Endothelial cell (in vitro differentiated cells): ENCODE data around the gene APBA2. TPM values are rescaled to one million over a fixed set of nuclear protein-coding genes. Genes with fewer than 3 reads are reported as not detected.

Experiments used
- DNase-seq: peaks from one replicate; pipeline ENCODE4 v3.0.0; 2021; ENCODE audit warnings: low spot score
- H3K27ac Mint-ChIP-seq: one replicate; pipeline ENCODE4 v1.8.0; 2021; ENCODE audit warnings: mixed read lengths, inconsistent platforms; ENCODE audit not compliant: unreplicated experiment
- H3K27me3 Mint-ChIP-seq: one replicate; pipeline ENCODE4 v1.8.0; 2021; ENCODE audit warnings: mild to moderate bottlenecking, moderate library complexity, mixed read lengths, inconsistent platforms; ENCODE audit not compliant: unreplicated experiment
- H3K36me3 Mint-ChIP-seq: one replicate; pipeline ENCODE4 v1.8.0; 2021; ENCODE audit warnings: mild to moderate bottlenecking, low read depth, mixed read lengths, inconsistent platforms; ENCODE audit not compliant: unreplicated experiment
- H3K4me1 Mint-ChIP-seq: one replicate; pipeline ENCODE4 v1.8.0; 2021; ENCODE audit warnings: mild to moderate bottlenecking, mixed read lengths, inconsistent platforms; ENCODE audit not compliant: unreplicated experiment
- H3K4me3 Mint-ChIP-seq: one replicate; pipeline ENCODE4 v1.8.0; 2021; ENCODE audit warnings: mild to moderate bottlenecking, mixed read lengths, inconsistent platforms; ENCODE audit not compliant: unreplicated experiment
- H3K9me3 Mint-ChIP-seq: one replicate; pipeline ENCODE4 v1.8.0; 2021; ENCODE audit warnings: mixed read lengths, inconsistent platforms; ENCODE audit not compliant: unreplicated experiment
- total RNA-seq: library from RNA; stranded (reverse); fragmentation: NEBNext Ultra II Directional; extraction: Animal tissue kit (Norgen Biotek cat#: 25700); gene quantifications from one replicate; pipeline ENCODE4 v1.2.1, GENCODE V29; 2021; ENCODE audit not compliant: unreplicated experiment
- TF ChIP-seq, protein P1 (sequence below): fragments of 200-600 bp; sonication (generic); IDR thresholded peaks from one replicate; pipeline ENCODE4 v1.5.0; 2021; ENCODE audit warnings: antibody characterized with exemption; ENCODE audit not compliant: unreplicated experiment

The APBA2 gene
- total RNA-seq, 1 donor from 2014 or later = 33.1 TPM

DNA sequence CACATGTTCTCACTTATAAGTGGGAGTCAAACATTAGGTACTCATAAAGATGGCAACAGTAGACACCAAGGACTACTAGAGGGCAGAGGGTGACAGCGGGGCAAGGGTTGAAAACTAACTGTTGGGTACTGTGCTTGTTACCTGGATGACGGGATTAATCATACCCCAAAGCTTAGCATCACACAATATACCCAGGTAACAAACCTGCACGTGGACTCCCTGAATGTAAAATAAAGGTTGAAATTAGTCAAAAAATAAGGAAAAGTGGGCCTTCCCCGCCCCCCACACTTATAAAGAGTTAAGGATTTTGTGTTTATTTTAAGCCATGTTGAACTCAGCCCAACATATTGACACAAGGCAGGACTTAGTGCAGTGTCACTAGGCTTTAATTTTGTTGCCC, 96.1 kb downstream of the APBA2 start:
- Mint-ChIP-seq H3K4me3 (no peak overlapping the region), H3K36me3 (no peaks in the 10 kb centered on the region), H3K27ac (no peak overlapping the region), H3K4me1 (peaks cover 17% of the 10 kb centered on the region), H3K9me3 (no peaks in the 10 kb centered on the region), H3K27me3 (peaks cover 4% of the 10 kb centered on the region)
- no peak for DNase-seq
- TF ChIP-seq, protein P1, sequence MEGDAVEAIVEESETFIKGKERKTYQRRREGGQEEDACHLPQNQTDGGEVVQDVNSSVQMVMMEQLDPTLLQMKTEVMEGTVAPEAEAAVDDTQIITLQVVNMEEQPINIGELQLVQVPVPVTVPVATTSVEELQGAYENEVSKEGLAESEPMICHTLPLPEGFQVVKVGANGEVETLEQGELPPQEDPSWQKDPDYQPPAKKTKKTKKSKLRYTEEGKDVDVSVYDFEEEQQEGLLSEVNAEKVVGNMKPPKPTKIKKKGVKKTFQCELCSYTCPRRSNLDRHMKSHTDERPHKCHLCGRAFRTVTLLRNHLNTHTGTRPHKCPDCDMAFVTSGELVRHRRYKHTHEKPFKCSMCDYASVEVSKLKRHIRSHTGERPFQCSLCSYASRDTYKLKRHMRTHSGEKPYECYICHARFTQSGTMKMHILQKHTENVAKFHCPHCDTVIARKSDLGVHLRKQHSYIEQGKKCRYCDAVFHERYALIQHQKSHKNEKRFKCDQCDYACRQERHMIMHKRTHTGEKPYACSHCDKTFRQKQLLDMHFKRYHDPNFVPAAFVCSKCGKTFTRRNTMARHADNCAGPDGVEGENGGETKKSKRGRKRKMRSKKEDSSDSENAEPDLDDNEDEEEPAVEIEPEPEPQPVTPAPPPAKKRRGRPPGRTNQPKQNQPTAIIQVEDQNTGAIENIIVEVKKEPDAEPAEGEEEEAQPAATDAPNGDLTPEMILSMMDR = no peak

DNA sequence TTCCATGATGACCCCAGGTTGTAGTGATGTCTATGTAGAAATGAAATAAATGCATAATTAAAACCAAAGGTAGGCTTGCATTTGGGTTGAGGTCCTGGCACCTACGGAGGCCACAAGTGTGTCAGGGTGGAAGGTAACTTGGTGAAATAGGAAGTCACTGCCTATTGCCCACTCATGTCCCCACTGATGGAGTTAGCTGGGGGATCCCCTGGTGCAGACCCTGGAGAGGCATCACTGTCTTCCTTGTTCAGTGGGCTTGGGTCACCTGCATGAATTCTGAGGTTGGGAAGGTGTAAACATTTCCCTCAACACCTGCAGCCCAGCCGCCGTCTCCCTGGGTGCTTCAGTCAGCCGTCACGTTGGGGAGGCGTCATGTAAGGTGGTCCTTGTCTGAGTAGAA, 97.1 kb downstream of the APBA2 start:
- no peaks in the 10 kb centered on the region for H3K36me3 Mint-ChIP-seq
- peaks cover 17% of the 10 kb centered on the region for H3K4me1 Mint-ChIP-seq
- DNase-seq = no peak
- TF ChIP-seq, protein P1 = no peak
- no peak overlapping the region for H3K27ac Mint-ChIP-seq
- peaks cover 4% of the 10 kb centered on the region for H3K27me3 Mint-ChIP-seq
- H3K9me3 Mint-ChIP-seq = no peaks in the 10 kb centered on the region
- H3K4me3 Mint-ChIP-seq = no peak overlapping the region

DNA sequence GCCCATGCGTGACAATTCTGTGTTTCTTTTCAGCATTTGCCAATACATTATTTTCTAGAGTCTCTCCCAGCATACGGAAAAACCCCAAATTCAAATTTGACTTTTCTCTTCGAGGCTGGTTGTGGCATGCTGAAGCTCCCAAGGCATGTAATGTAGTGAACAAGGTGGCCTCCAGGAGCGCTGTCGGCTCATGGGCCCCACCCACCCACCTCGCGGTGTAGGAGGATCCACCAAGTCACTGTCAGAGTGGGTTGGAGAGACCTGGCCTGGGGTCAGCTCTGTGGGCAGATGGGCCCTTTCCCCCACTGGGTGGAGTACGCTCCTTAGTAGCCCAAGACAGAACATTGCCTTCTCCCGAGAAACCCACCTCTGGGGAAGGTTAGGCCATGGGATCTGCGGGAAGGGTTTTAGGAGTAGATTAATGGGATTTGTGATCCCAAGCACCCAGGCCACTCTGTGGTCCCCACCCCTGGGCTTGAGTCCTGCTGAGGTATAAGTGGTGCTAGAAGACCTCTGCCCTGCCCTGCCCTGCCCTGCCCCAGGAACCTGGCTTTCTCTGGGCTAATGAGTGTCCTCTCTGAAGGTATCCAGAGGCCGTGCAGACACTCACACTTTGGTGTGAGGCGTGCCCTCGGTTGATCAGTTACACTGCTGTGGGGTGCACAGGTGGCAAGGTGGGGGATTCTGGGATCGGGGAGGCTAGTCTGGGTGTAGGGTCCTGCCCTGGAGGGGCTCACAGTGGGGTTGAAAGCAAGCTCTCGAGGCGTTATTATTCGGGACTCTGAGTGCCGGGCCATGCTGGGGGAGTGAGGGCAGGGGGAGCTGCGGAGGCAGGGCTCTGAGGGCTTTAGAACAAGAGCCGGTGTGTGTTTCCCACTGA, 97.9 kb downstream of the APBA2 start:
- H3K27me3 Mint-ChIP-seq = peaks cover 4% of the 10 kb centered on the region
- no peak overlapping the region for H3K27ac Mint-ChIP-seq
- no peak overlapping the region for H3K4me3 Mint-ChIP-seq
- TF ChIP-seq, protein P1 = peak; percentile 39
- H3K4me1 Mint-ChIP-seq = peaks cover 17% of the 10 kb centered on the region
- H3K36me3 Mint-ChIP-seq = no peaks in the 10 kb centered on the region
- DNase-seq = no peak
- no peaks in the 10 kb centered on the region for H3K9me3 Mint-ChIP-seq

DNA sequence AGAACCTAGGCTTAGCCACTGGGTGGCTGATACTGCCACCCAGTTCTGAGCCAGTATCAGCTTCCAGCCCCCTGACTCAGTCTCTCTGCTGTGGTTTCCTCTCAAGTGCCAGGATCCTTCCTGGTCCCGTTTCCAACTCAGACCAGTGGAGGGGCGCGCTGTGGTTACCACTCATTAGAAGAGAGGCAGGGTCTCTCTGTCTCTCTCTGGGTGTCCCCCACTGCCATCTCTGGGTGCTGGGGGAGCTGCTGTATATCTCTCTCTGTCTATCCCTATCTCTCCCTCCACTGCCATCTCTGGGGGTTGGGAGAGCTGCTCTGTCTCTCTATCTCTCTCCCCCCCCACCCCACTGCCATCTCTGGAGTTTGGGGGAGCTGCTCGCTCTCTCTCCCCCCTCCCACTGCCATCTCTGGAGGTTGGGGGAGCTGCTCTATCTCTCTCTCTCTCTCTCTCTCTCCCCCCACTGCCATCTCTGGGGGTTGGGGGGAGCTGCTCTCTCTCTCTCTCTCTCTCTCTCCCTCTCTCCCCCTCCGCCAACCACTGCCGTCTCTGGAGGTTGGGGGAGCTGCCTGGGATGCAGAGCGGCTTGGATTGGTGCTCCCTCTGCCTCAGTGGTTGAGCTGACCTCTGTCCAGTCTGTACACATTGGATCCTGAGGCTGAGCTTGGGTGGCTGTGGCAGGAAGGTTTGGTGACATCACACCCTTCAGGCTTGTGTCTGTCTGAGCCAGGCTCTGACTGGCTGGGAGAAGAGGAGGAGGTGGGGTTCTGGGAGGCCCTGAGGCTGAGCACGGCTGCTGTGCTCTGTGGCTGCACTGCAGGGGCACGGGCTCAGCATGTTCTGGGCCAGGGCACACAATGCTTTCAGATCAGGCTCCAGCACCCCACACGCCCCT, 98.9 kb downstream of the APBA2 start:
- Mint-ChIP-seq H3K4me1 (peaks cover 17% of the 10 kb centered on the region), H3K4me3 (no peak overlapping the region), H3K27ac (no peak overlapping the region), H3K36me3 (no peaks in the 10 kb centered on the region), H3K27me3 (peaks cover 4% of the 10 kb centered on the region), H3K9me3 (no peaks in the 10 kb centered on the region)
- TF ChIP-seq, protein P1 = no peak
- no peak for DNase-seq
